SJSA1 (cell line): ENCODE data around the gene RALGAPB. TPM values are rescaled to one million over a fixed set of nuclear protein-coding genes. Genes with fewer than 3 reads are reported as not detected.

Experiments
- DNase-seq, 2 experiments: peaks; one replicate each; pipeline ENCODE4 v3.0.0-alpha.2; 2015 to 2020; ENCODE audit warnings: low spot score in 2 of 2, low read depth in 1 of 2
- H3K27ac ChIP-seq: fragments of 250-450 bp; sonication (Bioruptor Pico); 2 replicates; pipeline ENCODE4 v1.5.1; 2020; ENCODE audit warnings: mild to moderate bottlenecking, moderate library complexity
- H3K27me3 ChIP-seq: fragments of 250-450 bp; sonication (Bioruptor Pico); replicated peaks from 2 replicates; pipeline ENCODE4 v1.5.1; 2020; ENCODE audit warnings: mild to moderate bottlenecking, moderate library complexity
- H3K36me3 ChIP-seq: fragments of 250-450 bp; sonication (Bioruptor Pico); 2 replicates; pipeline ENCODE4 v1.5.1; 2020; ENCODE audit warnings: mild to moderate bottlenecking
- H3K4me1 ChIP-seq: fragments of 250-450 bp; sonication (Bioruptor Pico); replicated peaks from 2 replicates; pipeline ENCODE4 v1.6.1; 2021; ENCODE audit warnings: mild to moderate bottlenecking
- H3K4me3 ChIP-seq: fragments of 250-450 bp; sonication (Bioruptor Pico); 2 replicates; pipeline ENCODE4 v1.5.1; 2020; ENCODE audit warnings: mild to moderate bottlenecking
- H3K9me3 ChIP-seq: fragments of 250-450 bp; sonication (Bioruptor Pico); replicated peaks from 2 replicates; pipeline ENCODE4 v1.5.1; 2020; ENCODE audit warnings: mild to moderate bottlenecking
- total RNA-seq: library from RNA; depleted of rRNA; stranded (reverse); fragments of >200 nt; shearing (Covaris generic); gene quantifications from 2 replicates; pipeline ENCODE4 v1.2.3, GENCODE V29; 2014

RALGAPB gene
- total RNA-seq, 1 experiment from 2014 or later = 21.9 TPM

DNA sequence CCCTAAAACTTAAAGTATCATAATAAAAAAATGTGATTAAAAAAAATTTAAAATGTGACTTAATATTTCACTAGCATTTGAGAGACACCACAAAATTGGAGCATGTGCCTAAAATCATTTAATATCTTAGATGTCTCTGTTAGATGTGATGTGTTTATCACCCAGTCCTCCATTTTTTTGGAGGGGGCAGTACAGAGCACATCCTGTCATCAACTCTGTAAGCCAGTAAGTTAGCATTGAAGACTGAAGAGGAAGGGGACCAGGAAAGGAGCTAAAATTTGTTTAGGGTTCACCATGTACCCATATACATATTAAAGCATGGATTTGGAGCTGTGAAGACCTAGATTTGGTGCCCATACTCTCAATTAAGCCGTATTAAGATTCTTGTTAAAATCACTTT lies 77.6 kb downstream of the RALGAPB start:
- DNase-seq = no peak
- H3K27ac ChIP-seq = no peak overlapping the region
- H3K36me3 ChIP-seq = peaks cover 81% of the 10 kb centered on the region
- no peaks in the 10 kb centered on the region for H3K9me3 ChIP-seq
- no peaks in the 10 kb centered on the region for H3K4me1 ChIP-seq
- H3K4me3 ChIP-seq = no peak overlapping the region
- H3K27me3 ChIP-seq = no peaks in the 10 kb centered on the region

DNA sequence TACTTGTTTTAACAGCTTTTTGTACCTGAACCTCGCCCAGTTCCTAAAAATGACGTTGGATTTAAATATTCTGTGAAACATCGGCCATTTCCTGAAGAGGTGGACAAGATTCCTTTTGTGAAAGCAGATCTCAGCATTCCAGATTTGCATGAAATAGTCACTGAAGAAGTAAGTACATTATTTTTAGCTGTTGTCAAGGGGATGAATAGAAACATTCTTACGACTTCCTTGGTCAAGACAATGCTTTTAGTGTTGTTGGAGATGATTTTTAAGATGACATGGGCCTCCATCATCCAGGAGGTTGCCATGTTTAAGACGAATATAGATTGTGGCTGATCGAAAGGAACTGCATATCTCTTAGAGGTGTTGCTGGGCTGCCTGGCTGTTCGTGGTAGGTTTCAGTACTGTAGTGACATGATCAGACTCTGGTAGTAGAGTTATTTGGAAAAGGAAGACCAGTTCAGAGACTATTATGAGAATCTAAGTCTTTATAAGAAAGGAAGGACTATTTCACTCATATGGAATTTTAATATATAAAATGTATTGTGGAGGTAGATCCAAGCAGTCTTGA lies 78.5 kb downstream of the RALGAPB start:
- Histone ChIP-seq H3K27ac (no peak overlapping the region), H3K4me3 (no peak overlapping the region), H3K27me3 (no peaks in the 10 kb centered on the region), H3K9me3 (no peaks in the 10 kb centered on the region), H3K36me3 (peaks cover 80% of the 10 kb centered on the region), H3K4me1 (no peaks in the 10 kb centered on the region)
- no peak for DNase-seq

DNA sequence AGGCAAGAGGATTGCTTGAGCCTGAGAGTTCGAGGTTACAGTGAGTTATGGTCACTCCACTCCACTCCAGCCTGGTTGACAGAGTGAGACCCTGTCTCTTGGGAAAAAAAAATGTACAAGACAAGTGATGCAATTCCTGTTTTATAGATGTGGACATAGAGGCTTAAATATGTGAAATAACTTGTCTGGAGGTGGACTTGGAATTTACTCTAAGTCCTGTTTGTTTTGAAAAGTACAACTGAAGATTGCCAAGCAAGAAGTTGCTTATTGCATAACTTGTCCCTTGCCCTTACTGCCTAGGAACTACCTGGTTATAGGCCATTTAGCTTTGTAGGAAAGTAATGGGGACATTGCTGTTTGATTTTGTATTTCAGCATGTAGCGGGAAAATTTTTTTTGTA lies 82.3 kb downstream of the RALGAPB start:
- H3K4me3 ChIP-seq = no peak overlapping the region
- no peak overlapping the region for H3K27ac ChIP-seq
- H3K27me3 ChIP-seq = no peaks in the 10 kb centered on the region
- H3K9me3 ChIP-seq = no peaks in the 10 kb centered on the region
- DNase-seq = no peak
- peaks cover 82% of the 10 kb centered on the region for H3K36me3 ChIP-seq
- no peaks in the 10 kb centered on the region for H3K4me1 ChIP-seq

DNA sequence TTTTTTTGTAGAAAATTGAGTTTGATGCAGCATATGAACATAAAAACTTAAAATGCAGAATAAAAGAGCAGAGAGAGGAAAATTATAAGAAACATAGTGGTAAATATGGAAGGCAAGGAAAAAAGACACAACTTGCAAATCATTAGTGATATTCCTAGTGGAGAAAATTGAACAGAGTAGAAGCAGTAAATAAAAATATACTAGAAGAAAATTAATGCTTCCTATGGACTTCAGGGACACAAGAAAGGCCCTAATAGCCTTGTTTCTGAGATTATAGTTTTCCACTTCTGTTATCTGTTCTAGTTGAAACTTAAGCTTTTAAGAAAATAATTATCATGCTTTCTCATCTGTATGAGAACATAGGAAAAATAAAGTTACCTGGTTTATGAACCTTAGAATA lies 82.8 kb downstream of the RALGAPB start:
- no peak for DNase-seq
- Histone ChIP-seq H3K27me3 (no peaks in the 10 kb centered on the region), H3K4me3 (no peak overlapping the region), H3K9me3 (no peaks in the 10 kb centered on the region), H3K27ac (no peak overlapping the region), H3K36me3 (peaks cover 82% of the 10 kb centered on the region), H3K4me1 (no peaks in the 10 kb centered on the region)

DNA sequence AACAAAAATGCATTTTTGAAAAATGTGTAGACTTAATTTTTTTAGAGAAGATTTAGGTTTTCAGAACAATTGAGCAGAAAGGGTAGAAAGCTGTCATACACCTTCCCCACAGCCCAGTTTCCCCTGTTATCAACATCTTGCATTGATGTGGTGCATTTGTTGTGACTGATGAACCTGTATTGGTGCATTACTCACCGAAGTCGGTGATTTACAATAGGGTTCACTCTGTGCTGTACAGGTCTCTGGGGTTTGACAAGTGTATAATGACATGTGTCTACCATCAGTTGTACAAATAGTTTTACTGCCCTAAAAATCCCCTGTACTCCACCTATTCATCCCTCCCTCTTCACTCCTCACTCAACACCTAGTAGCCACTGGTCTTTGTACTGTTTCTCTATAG lies 84.5 kb downstream of the RALGAPB start:
- H3K4me3 ChIP-seq = no peak overlapping the region
- DNase-seq = no peak
- no peaks in the 10 kb centered on the region for H3K4me1 ChIP-seq
- peaks cover 67% of the 10 kb centered on the region for H3K36me3 ChIP-seq
- no peaks in the 10 kb centered on the region for H3K27me3 ChIP-seq
- H3K9me3 ChIP-seq = no peaks in the 10 kb centered on the region
- H3K27ac ChIP-seq = no peak overlapping the region

DNA sequence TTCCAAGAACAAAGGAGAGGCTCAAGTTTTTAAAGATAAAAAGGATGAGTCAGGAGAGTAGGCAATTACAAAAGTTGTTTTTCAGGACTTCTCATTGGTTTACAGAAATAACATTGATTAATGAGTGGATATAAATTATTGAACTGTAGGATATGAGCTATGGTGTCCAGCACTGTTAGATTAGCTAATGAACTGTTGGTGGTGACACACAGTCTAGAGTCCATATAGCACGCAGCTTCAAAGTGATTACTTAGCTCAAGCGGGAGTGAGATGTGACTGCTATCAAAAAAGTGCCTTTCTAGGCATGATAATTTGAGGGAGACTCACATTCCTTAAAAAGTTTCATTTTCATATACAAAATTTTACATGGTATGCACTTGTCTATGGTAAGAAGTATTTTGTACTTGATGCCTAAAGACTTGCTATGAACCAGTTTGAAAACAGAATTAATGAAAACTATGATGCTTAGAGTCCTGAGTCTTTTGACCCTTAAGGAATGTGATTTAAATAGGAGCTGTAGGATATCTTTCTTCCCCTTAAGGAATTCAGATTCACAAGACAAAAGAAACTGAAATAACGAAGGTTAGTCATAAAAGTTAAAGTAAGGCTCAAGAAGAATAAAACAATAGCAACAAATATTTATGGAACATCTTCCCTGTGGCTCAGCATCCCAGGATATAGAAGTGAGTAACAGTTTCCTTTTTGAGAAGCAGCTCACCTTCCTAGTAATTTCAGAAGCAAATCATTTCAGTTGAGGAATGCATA lies 86.1 kb downstream of the RALGAPB start:
- Histone ChIP-seq H3K36me3 (peaks cover 65% of the 10 kb centered on the region), H3K9me3 (no peaks in the 10 kb centered on the region), H3K27ac (no peak overlapping the region), H3K4me1 (no peaks in the 10 kb centered on the region), H3K4me3 (no peak overlapping the region), H3K27me3 (no peaks in the 10 kb centered on the region)
- no peak for DNase-seq

DNA sequence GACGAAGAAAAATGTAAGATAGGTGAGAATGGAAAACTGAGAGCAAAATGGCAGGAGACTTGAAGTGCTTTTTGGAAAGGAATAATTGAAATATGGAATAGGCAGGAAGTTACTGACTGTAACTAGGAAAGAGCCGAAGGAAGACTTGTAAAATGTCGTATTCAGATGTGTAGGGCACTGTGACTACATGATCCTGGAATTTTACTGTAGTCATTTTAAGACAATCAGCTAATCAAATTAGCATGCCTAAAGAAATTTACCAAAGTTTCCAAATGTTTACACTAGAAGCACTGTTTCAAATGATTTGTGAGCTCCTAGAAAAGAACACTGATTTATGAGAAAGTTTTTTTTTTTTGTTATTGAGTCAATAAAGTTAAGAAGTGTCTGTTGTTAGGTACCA lies 87.1 kb downstream of the RALGAPB start:
- no peak overlapping the region for H3K4me3 ChIP-seq
- H3K9me3 ChIP-seq = no peaks in the 10 kb centered on the region
- H3K27me3 ChIP-seq = no peaks in the 10 kb centered on the region
- no peak for DNase-seq
- peaks cover 64% of the 10 kb centered on the region for H3K36me3 ChIP-seq
- no peaks in the 10 kb centered on the region for H3K4me1 ChIP-seq
- H3K27ac ChIP-seq = no peak overlapping the region

DNA sequence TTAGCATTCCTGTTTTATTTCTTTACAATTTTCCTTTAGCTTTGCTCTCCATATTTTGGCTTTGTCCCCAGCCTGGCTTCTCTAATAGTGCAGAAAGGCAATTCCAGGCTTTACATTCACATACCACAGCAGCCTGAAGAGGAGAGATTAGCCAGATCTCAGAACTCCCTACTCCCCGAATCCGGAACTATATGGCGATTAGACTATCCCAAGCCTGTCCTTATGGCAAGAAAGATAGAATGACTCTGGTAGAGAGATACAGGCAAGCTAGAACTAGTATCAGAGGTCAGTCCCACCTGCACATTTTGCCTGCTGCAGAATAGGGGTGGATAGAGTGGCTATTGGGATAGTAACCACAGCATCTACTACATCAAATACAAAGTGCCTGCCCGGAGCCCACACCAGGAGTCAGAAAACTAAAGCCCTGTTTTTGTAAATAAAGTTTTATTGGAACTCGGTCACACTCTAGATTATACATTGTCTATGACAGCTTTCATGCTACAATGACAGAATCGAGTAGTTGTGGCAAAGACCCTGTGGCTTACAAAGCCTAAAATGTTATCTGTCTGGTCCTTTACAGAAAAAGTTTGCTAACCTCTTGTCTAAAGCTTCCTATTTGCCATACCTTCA lies 91.3 kb downstream of the RALGAPB start:
- Histone ChIP-seq H3K4me3 (no peak overlapping the region), H3K27ac (no peak overlapping the region), H3K9me3 (no peaks in the 10 kb centered on the region), H3K4me1 (no peaks in the 10 kb centered on the region), H3K36me3 (peaks cover 61% of the 10 kb centered on the region), H3K27me3 (no peaks in the 10 kb centered on the region)
- no peak for DNase-seq

DNA sequence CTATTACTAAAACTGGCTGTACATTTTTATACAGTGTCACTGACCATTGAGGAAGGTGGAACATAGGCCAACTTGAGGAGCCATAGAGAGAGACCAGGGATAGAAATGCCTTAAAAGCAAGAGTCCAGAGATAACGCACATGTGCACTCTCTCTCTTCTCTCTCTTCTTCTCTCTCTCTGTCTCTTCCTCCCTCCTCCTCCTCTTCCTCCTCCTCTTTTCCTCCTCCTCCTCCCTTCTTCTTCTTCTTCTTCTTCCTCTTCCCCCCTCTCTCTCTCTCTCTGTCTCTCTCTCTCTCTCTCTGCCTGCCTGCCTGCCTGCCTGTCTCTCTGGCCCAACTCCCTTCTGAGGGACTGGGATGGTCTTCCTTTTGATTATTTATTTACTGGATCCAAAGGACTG lies 92.0 kb downstream of the RALGAPB start:
- peaks cover 60% of the 10 kb centered on the region for H3K36me3 ChIP-seq
- DNase-seq = no peak

DNA sequence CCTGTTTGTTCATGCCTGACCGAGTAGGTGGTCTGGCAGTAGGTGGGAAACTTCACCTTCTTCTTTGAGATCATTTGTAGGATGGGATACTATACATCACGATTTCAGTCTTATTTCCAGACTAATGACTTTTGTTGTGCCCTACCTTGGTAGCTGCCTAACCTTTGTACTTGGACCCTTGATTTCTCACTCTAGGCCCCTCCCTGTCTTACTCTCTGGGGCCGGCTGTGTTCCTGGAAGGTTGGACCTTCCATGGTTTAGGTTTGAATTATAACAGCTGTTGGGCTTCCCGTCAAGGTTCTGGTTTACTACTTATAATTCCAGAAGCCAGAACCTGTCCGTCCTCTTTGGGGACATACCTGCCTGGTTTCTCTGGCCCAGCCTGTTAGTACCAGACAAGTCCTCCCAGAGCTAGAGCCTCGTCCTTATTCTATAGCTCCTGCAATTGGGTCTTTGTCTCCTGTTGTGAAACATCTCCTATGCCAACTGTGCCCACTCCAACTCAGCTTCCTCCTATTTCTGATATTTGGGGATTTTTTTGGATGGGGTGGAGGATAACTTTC lies 93.5 kb downstream of the RALGAPB start:
- Histone ChIP-seq H3K4me3 (no peak overlapping the region), H3K9me3 (no peaks in the 10 kb centered on the region), H3K36me3 (peaks cover 65% of the 10 kb centered on the region), H3K4me1 (no peaks in the 10 kb centered on the region), H3K27ac (no peak overlapping the region), H3K27me3 (no peaks in the 10 kb centered on the region)
- DNase-seq = no peak

More for the DNA sequence above, 92.0 kb downstream of the RALGAPB start:
- no peak overlapping the region for H3K27ac ChIP-seq
- H3K4me3 ChIP-seq = no peak overlapping the region
- H3K9me3 ChIP-seq = no peaks in the 10 kb centered on the region
- H3K4me1 ChIP-seq = no peaks in the 10 kb centered on the region
- H3K27me3 ChIP-seq = no peaks in the 10 kb centered on the region

DNA sequence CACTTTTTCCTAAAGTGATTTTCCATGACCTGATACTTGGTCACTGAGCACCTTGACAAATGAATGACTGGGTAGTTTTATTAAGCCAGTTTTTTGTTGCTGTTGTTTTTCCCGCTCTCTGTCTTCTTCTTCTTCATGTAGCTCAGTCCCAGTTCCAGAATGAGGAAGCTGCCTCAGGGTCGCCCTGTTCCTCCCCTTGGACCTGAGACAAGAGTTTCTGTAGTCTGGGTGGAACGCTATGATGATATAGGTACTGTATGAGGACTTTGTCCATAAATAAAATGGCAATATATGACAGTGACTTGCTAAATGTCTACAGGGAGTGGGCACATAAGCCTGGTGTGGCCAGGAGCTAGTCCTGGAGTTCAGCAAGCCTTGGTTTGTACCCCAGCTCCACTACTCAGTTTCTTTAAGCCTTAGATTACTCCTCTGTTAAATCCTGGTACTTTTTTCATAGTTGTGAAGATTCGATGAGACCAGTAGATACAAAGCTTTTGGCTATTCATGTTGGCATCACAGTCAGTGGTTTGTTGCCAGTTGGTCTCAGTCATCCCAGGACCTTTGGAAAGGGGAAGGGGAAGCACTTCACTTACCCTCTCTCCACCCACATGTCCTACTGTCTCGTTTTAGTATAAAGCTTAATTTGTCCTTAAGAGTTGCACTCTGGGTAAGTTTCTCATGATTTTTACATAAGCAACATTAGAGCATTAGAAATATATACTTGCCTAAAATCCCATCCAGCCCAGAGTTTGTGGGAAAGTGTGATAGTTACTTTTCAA lies 97.3 kb downstream of the RALGAPB start:
- DNase-seq = no peak
- no peak overlapping the region for H3K4me3 ChIP-seq
- H3K36me3 ChIP-seq = peaks cover 61% of the 10 kb centered on the region
- no peaks in the 10 kb centered on the region for H3K4me1 ChIP-seq
- H3K27me3 ChIP-seq = no peaks in the 10 kb centered on the region
- H3K9me3 ChIP-seq = no peaks in the 10 kb centered on the region
- no peak overlapping the region for H3K27ac ChIP-seq

DNA sequence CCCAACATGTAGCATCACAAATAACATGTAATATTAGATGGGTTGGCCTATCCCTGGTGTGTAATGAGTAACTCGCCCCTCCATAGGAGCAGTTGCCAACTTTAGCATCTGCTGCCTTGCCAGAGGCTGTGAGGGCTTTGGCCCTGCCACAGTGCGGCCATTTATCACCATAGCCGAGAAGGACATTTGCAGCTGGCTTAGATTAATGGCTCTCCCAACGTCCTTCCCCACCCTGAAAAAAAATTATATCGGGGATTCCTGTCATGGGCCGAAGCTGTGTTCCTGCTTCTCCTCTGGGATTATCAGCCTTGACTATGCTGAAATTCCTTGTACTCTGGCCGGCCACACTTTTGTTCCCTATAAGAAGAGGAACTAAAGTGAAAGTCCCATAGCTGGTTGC lies 100.8 kb downstream of the RALGAPB start:
- H3K27ac ChIP-seq = no peak overlapping the region
- peaks cover 52% of the 10 kb centered on the region for H3K36me3 ChIP-seq
- H3K4me1 ChIP-seq = no peaks in the 10 kb centered on the region
- no peaks in the 10 kb centered on the region for H3K27me3 ChIP-seq
- no peaks in the 10 kb centered on the region for H3K9me3 ChIP-seq
- DNase-seq = no peak
- no peak overlapping the region for H3K4me3 ChIP-seq

DNA sequence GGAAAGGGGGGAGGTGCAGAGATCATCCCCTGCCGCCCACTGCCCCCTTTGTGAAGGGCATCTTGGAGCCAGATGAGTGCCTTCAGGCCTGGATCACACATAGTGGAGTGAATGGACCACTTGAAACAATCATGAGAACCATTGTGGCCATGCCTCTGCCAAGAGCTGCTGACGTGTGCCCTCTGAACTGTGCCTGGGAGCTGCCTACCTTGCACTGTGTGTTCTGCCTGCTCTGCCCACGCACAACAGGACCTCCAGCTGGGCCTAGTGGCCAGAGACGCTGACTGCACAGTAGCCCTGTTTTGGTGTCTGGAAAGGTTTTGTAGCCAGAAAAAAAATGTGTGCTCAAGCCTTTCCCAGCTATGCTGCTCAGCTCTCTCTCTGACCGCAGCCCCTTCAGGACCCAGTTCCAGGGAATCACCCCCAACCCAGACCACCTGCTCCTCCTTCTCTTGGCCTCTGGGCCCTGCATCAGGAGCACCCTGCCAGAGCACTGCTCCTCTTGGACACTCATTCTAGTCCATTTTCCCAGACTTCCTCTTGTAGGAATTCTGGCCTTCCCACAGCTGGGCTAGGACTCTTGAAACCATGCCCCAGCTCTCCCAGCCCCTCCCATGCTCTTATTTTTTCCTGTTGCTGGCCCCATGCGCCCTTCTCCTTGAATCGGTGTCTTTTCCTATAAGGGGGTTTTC lies 106.7 kb downstream of the RALGAPB start:
- no peaks in the 10 kb centered on the region for H3K4me1 ChIP-seq
- H3K36me3 ChIP-seq = peaks cover 16% of the 10 kb centered on the region
- H3K27ac ChIP-seq = no peak overlapping the region
- H3K27me3 ChIP-seq = no peaks in the 10 kb centered on the region; the same call in 1 of the 2 replicates
- H3K9me3 ChIP-seq = no peaks in the 10 kb centered on the region
- no peak overlapping the region for H3K4me3 ChIP-seq
- no peak for DNase-seq
